GM12878 (cell line): ENCODE results near the gene ZNF653. TPM values are rescaled to one million over a fixed set of nuclear protein-coding genes. Genes with fewer than 3 reads are reported as not detected.

Source experiments
- E2F8 ChIP-seq: fragments of 450-650 bp; IDR thresholded peaks from 2 replicates; pipeline ENCODE4 v1.6.1; 2018; ENCODE audit warnings: mild to moderate bottlenecking, low read depth, moderate library complexity; ENCODE audit not compliant: partially characterized antibody
- PAX5 ChIP-seq: IDR thresholded peaks from 2 replicates; pipeline ENCODE4 v1.6.1; 2011; ENCODE audit warnings: low read depth, low read length, borderline replicate concordance
- POLR2AphosphoS2 ChIP-seq: IDR thresholded peaks from 2 replicates; pipeline ENCODE4 v1.6.1; 2011; ENCODE audit warnings: low read depth, mild to moderate bottlenecking, low read length, improper control_type of control experiment, moderate library complexity
- REST ChIP-seq: IDR thresholded peaks from 2 replicates; pipeline ENCODE4 v1.6.1; 2012; ENCODE audit warnings: mild to moderate bottlenecking, low read depth, low read length
- SIN3A ChIP-seq: IDR thresholded peaks from 2 replicates; pipeline ENCODE4 v1.6.1; 2012; ENCODE audit warnings: low read depth, low read length, improper control_type of control experiment
- SMARCA5 ChIP-seq: fragments of 450-650 bp; IDR thresholded peaks from 2 replicates; pipeline ENCODE4 v1.6.1; 2017; ENCODE audit warnings: mild to moderate bottlenecking
- TBL1XR1 ChIP-seq: IDR thresholded peaks from 2 replicates; pipeline ENCODE4 v1.6.1; 2012; ENCODE audit warnings: low read depth, low read length, improper control_type of control experiment
- polyA plus RNA-seq, 11 experiments: library from polyadenylated mRNA; depleted of rRNA in 4 of 11; unstranded in 6 of 11; stranded (reverse) in 5 of 11; fragments of >200 nt; fragmentation: Nextera tagmentation in 4 of 11; fragmentation: Illumina TruSeq in 1 of 11; extraction: Ambion mirVana in 4 of 11; extraction: Trizol in 1 of 11; gene quantifications; 1 replicate in 1 of 11; 2 replicates in 10 of 11; pipeline versions ENCODE4 v1.2.1 to v1.2.3, GENCODE V29; 2011 to 2016; ENCODE audit warnings: inconsistent platforms in 2 of 11, missing spikeins in 2 of 11, low read depth in 1 of 11
- total RNA-seq, 4 experiments: library from RNA; depleted of rRNA in 3 of 4; stranded (reverse); fragments of >200 nt in 3 of 4; fragmentation: Illumina TruSeq in 1 of 4; extraction: Trizol in 1 of 4; gene quantifications; 2 replicates each; pipeline versions ENCODE4 v1.2.1 to v1.2.3, GENCODE V29; 2013 to 2021

ZNF653 gene
- total and polyA plus RNA-seq, 10 of the 15 experiments (the other 5 are each of a cell fraction or from before 2014, with no cell fraction given), result 2.2 to 13.2 (median 6.7) TPM; not detected in 2

- TF ChIP-seq SMARCA5, result no peak
- TF ChIP-seq SIN3A, result no peak
- no peak for TF ChIP-seq POLR2AphosphoS2
- peak; percentile 31; the same call in 1 of the 2 replicates for TF ChIP-seq PAX5
- TF ChIP-seq TBL1XR1, result no peak; the same call in 1 of the 2 replicates
- TF ChIP-seq REST, result no peak
- TF ChIP-seq E2F8, result no peak
These were observed 48.5 kb upstream of the ZNF653 start (continued) for GRCh38 chr19:11554160-11554559.
